Activated T-cell treated with anti-CD3 and anti-CD28 coated beads, Interleukin-2, amount 50 U/mL, for 4 hours (primary cell): Measurements from ENCODE around the gene FCRL3. TPM values are rescaled to one million over a fixed set of nuclear protein-coding genes. Genes with fewer than 3 reads are reported as not detected.
"Not testable (repeated sequence)": the region's sequence is repeated elsewhere in the genome, so short reads cannot be mapped to it uniquely, and the experiment has no call there.

ENCODE experiments used
- ATAC-seq, 2 donors: fragments of 200-7000 bp; cut with Tn5 transposase; one replicate each; pipeline ENCODE4 v1.10.0; 2021
- DNase-seq: peaks from one replicate; pipeline ENCODE4 v3.0.0-alpha.2; 2020
- H3K27me3 Mint-ChIP-seq: one replicate; pipeline ENCODE4 v1.8.0; 2021; ENCODE audit warnings: low read depth, mixed read lengths
- H3K36me3 Mint-ChIP-seq: one replicate; pipeline ENCODE4 v1.8.0; 2022; ENCODE audit warnings: mixed read lengths; ENCODE audit not compliant: insufficient read depth
- H3K4me1 Mint-ChIP-seq: one replicate; pipeline ENCODE4 v1.8.0; 2021; ENCODE audit warnings: low read depth, mixed read lengths
- H3K4me3 Mint-ChIP-seq: one replicate; pipeline ENCODE4 v1.8.0; 2021; ENCODE audit warnings: mild to moderate bottlenecking, moderate library complexity, mixed read lengths
- H3K9me3 Mint-ChIP-seq: one replicate; pipeline ENCODE4 v1.8.0; 2021; ENCODE audit warnings: mixed read lengths
- total RNA-seq, 3 donors: library from RNA; stranded (reverse); gene quantifications; one replicate each; pipeline ENCODE4 v1.2.1, GENCODE V29; 2021

The FCRL3 gene
- total RNA-seq, result 1 to 10 TPM in 1 of 3 donors, under 1 TPM in 2; 0.81 to 4.9 (median 0.90) TPM

GRCh38 chr1:157700732-157701131 is at the start of gene FCRL3:
TSS of gene FCRL3 (minus strand) at chr1:157700769. CDS start at chr1:157700489, 280 bp downstream.
- Mint-ChIP-seq H3K4me3 (peak within 1 kb of the TSS; percentile 37), H3K9me3 (peaks cover under 1% of the 10 kb centered on the region), H3K4me1 (peaks cover 21% of the 10 kb centered on the region), H3K27me3 (peaks cover 14% of the 10 kb centered on the region), H3K36me3 (peaks cover 2% of the 10 kb centered on the region)
- peak; percentile 53 to 80 for ATAC-seq
- DNase-seq, result no peak

GRCh38 chr1:157748262-157748817 is 47.8 kb upstream of the FCRL3 start:
- ATAC-seq (no peak), DNase-seq (no peak)
- no peak overlapping the region for H3K4me3 Mint-ChIP-seq
- no peaks in the 10 kb centered on the region for H3K36me3 Mint-ChIP-seq
- peaks cover 7% of the 10 kb centered on the region for H3K27me3 Mint-ChIP-seq
- H3K9me3 Mint-ChIP-seq, result no peaks in the 10 kb centered on the region
- H3K4me1 Mint-ChIP-seq, result no peaks in the 10 kb centered on the region

GRCh38 chr1:157739229-157739901 is 38.8 kb upstream of the FCRL3 start:
- Mint-ChIP-seq H3K4me1 (peaks cover 4% of the 10 kb centered on the region), H3K4me3 (no peak overlapping the region), H3K36me3 (no peaks in the 10 kb centered on the region), H3K27me3 (peaks cover 6% of the 10 kb centered on the region), H3K9me3 (no peaks in the 10 kb centered on the region)
- no peak for ATAC-seq
- DNase-seq, result no peak

GRCh38 chr1:157735991-157736390 is 35.4 kb upstream of the FCRL3 start:
- H3K9me3 Mint-ChIP-seq, ATAC-seq, H3K4me3 Mint-ChIP-seq, H3K27me3 Mint-ChIP-seq, H3K36me3 Mint-ChIP-seq, H3K4me1 Mint-ChIP-seq, DNase-seq: not testable (repeated sequence)

GRCh38 chr1:157734321-157734720 is 33.8 kb upstream of the FCRL3 start:
- DNase-seq, result no peak
- no peaks in the 10 kb centered on the region for H3K36me3 Mint-ChIP-seq
- H3K4me1 Mint-ChIP-seq, result peaks cover 9% of the 10 kb centered on the region
- no peak overlapping the region for H3K4me3 Mint-ChIP-seq
- no peak for ATAC-seq
- peaks cover 4% of the 10 kb centered on the region for H3K27me3 Mint-ChIP-seq
- no peaks in the 10 kb centered on the region for H3K9me3 Mint-ChIP-seq

GRCh38 chr1:157732755-157733154 is 32.2 kb upstream of the FCRL3 start:
- H3K9me3 Mint-ChIP-seq, result no peaks in the 10 kb centered on the region
- no peak for ATAC-seq
- H3K27me3 Mint-ChIP-seq, result peaks cover 4% of the 10 kb centered on the region

GRCh38 chr1:157725221-157725577 is 24.6 kb upstream of the FCRL3 start:
- ATAC-seq (no peak), DNase-seq (no peak)
- H3K4me1 Mint-ChIP-seq, result peaks cover 19% of the 10 kb centered on the region
- no peak overlapping the region for H3K4me3 Mint-ChIP-seq
- no peaks in the 10 kb centered on the region for H3K36me3 Mint-ChIP-seq
- H3K9me3 Mint-ChIP-seq, result peaks cover 10% of the 10 kb centered on the region
- no peaks in the 10 kb centered on the region for H3K27me3 Mint-ChIP-seq

More at GRCh38 chr1:157732755-157733154, 32.2 kb upstream of the FCRL3 start:
- DNase-seq, result no peak
- peaks cover 9% of the 10 kb centered on the region for H3K4me1 Mint-ChIP-seq
- H3K36me3 Mint-ChIP-seq, result no peaks in the 10 kb centered on the region
- H3K4me3 Mint-ChIP-seq, result no peak overlapping the region

- Mint-ChIP-seq H3K4me3 (no peak overlapping the region), H3K9me3 (peaks cover 10% of the 10 kb centered on the region), H3K27me3 (no peaks in the 10 kb centered on the region), H3K36me3 (no peaks in the 10 kb centered on the region), H3K4me1 (peaks cover 19% of the 10 kb centered on the region)
- DNase-seq (no peak), ATAC-seq (peak in 1 of 2 donors; percentile 54)
These were observed 24.1 kb upstream of the FCRL3 start for GRCh38 chr1:157724537-157725220.

GRCh38 chr1:157723157-157723556 is 22.6 kb upstream of the FCRL3 start:
- H3K36me3 Mint-ChIP-seq, result no peaks in the 10 kb centered on the region
- peaks cover 10% of the 10 kb centered on the region for H3K9me3 Mint-ChIP-seq
- no peak overlapping the region for H3K4me3 Mint-ChIP-seq
- H3K27me3 Mint-ChIP-seq, result no peaks in the 10 kb centered on the region
- no peak for DNase-seq
- H3K4me1 Mint-ChIP-seq, result peaks cover 19% of the 10 kb centered on the region
- no peak for ATAC-seq

- Mint-ChIP-seq H3K36me3 (no peaks in the 10 kb centered on the region), H3K4me1 (peaks cover 15% of the 10 kb centered on the region), H3K4me3 (no peak overlapping the region), H3K27me3 (no peaks in the 10 kb centered on the region), H3K9me3 (peaks cover 10% of the 10 kb centered on the region)
- DNase-seq, result no peak
- ATAC-seq, result no peak
These were observed 21.4 kb upstream of the FCRL3 start for GRCh38 chr1:157721985-157722384.

GRCh38 chr1:157715736-157716135 is 15.2 kb upstream of the FCRL3 start:
- Mint-ChIP-seq H3K27me3 (no peaks in the 10 kb centered on the region), H3K4me3 (no peak overlapping the region)
- no peak for ATAC-seq

GRCh38 chr1:157711802-157712201 is 11.2 kb upstream of the FCRL3 start:
- Mint-ChIP-seq H3K9me3 (no peaks in the 10 kb centered on the region), H3K27me3 (no peaks in the 10 kb centered on the region), H3K4me3 (no peak overlapping the region), H3K4me1 (peaks cover 3% of the 10 kb centered on the region), H3K36me3 (no peaks in the 10 kb centered on the region)
- no peak for ATAC-seq
- no peak for DNase-seq

More at GRCh38 chr1:157715736-157716135, 15.2 kb upstream of the FCRL3 start:
- Mint-ChIP-seq H3K9me3 (peaks cover 1% of the 10 kb centered on the region), H3K4me1 (no peaks in the 10 kb centered on the region), H3K36me3 (no peaks in the 10 kb centered on the region)
- DNase-seq, result no peak

GRCh38 chr1:157704878-157705277 is 4.3 kb upstream of the FCRL3 start:
- Mint-ChIP-seq H3K27me3 (peaks cover 5% of the 10 kb centered on the region), H3K4me3 (no peak overlapping the region), H3K36me3 (no peaks in the 10 kb centered on the region), H3K4me1 (peaks cover 12% of the 10 kb centered on the region), H3K9me3 (peaks cover 5% of the 10 kb centered on the region)
- DNase-seq, result no peak
- ATAC-seq, result no peak

GRCh38 chr1:157703981-157704380 is 3.4 kb upstream of the FCRL3 start:
- Mint-ChIP-seq H3K36me3 (no peaks in the 10 kb centered on the region), H3K9me3 (peaks cover 5% of the 10 kb centered on the region), H3K4me1 (peaks cover 10% of the 10 kb centered on the region), H3K4me3 (no peak overlapping the region), H3K27me3 (peaks cover 5% of the 10 kb centered on the region)
- DNase-seq (no peak), ATAC-seq (no peak)
